AG09319 (cell line): Measurements from ENCODE around the gene IER2.
"Not testable (repeated sequence)": the region's sequence is repeated elsewhere in the genome, so short reads cannot be mapped to it uniquely, and the experiment has no call there.

Experiments used
- DNase-seq: peaks from one replicate; pipeline ENCODE4 v3.0.0-alpha.2; 2010; ENCODE audit warnings: low read depth; ENCODE audit errors: extremely low read depth
- TF ChIP-seq, protein P1 (sequence below): IDR thresholded peaks from 2 replicates; pipeline ENCODE4 v1.5.1; 2011; ENCODE audit warnings: low read depth, mild to moderate bottlenecking, inconsistent platforms, low read length, moderate library complexity

Gene IER2

DNA sequence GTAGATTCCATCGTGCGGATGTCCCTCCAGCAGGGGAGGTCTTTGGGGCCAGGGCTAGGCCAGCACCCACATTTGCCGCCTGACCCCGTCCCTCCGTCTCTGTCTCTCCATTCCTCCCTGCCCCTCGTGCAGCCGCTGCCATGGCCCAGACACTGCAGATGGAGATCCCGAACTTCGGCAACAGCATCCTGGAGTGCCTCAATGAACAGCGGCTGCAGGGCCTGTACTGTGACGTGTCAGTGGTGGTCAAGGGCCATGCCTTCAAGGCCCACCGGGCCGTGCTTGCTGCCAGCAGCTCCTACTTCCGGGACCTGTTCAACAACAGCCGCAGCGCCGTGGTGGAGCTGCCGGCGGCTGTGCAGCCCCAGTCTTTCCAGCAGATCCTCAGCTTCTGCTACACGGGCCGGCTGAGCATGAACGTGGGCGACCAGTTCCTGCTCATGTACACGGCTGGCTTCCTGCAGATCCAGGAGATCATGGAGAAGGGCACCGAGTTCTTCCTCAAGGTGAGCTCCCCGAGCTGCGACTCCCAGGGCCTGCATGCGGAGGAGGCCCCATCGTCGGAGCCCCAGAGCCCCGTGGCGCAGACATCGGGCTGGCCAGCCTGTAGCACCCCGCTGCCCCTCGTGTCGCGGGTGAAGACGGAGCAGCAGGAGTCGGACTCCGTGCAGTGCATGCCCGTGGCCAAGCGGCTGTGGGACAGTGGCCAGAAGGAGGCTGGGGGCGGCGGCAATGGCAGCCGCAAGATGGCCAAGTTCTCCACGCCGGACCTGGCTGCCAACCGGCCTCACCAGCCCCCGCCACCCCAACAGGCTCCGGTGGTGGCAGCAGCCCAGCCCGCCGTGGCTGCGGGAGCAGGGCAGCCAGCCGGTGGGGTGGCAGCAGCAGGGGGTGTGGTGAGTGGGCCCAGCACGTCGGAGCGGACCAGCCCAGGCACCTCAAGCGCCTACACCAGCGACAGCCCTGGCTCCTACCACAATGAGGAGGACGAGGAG is 14.8 kb upstream of the IER2 start:
- DNase-seq: no peak
- TF ChIP-seq, protein P1, sequence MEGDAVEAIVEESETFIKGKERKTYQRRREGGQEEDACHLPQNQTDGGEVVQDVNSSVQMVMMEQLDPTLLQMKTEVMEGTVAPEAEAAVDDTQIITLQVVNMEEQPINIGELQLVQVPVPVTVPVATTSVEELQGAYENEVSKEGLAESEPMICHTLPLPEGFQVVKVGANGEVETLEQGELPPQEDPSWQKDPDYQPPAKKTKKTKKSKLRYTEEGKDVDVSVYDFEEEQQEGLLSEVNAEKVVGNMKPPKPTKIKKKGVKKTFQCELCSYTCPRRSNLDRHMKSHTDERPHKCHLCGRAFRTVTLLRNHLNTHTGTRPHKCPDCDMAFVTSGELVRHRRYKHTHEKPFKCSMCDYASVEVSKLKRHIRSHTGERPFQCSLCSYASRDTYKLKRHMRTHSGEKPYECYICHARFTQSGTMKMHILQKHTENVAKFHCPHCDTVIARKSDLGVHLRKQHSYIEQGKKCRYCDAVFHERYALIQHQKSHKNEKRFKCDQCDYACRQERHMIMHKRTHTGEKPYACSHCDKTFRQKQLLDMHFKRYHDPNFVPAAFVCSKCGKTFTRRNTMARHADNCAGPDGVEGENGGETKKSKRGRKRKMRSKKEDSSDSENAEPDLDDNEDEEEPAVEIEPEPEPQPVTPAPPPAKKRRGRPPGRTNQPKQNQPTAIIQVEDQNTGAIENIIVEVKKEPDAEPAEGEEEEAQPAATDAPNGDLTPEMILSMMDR: no peak

GRCh38 chr19:13137290-13137794 is 12.9 kb upstream of the IER2 start:
- TF ChIP-seq, protein P1: no peak
- no peak for DNase-seq

- TF ChIP-seq, protein P1: no peak
- no peak for DNase-seq
Observed at GRCh38 chr19:13138171-13138915, 11.9 kb upstream of the IER2 start.

GRCh38 chr19:13138916-13139198 is 11.4 kb upstream of the IER2 start:
- no peak for DNase-seq
- TF ChIP-seq, protein P1: no peak

DNA sequence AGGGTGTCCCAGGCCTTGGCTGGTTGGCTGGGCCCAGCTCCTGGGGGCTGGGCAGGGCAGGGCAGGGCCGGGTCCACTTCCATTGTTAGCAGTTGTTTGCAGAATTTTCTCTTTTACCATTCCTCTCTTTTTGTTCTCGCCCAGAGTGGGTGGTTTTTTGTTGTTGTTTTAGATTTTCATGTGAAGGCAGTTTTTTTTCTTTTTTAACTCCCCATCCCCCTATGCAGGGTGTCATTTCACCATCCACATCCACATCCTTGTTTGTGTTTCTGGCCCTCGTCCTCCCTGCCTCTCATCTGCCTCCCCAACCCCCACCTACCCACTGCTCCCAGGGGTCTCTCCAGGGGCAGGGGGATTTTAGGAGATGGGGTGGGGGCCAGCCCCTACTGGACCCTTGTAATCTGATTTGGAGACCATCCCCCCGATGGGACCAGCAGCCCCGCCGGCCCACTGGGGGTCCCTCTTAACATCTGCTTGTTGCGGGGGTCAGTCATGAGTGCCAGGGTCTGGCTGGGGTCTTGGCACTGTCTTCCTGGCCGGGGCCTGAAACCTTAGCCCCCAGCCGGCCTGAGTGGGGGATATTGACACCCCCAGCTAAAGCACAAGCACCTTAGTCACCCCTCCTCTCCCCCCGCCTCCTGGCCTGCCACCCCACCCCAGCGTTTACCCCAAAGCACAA is 10.4 kb upstream of the IER2 start:
- TF ChIP-seq, protein P1: no peak

GRCh38 chr19:13146763-13147563 is 3.2 kb upstream of the IER2 start:
- no peak for DNase-seq

More for the DNA sequence above, 10.4 kb upstream of the IER2 start:
- no peak for DNase-seq

GRCh38 chr19:13149173-13149627 is 1.0 kb upstream of the IER2 start:
- not testable (repeated sequence) for DNase-seq

More at GRCh38 chr19:13146763-13147563, 3.2 kb upstream of the IER2 start:
- TF ChIP-seq, protein P1: no peak
